ENCODE measurements around the gene ZNF71.

DNA sequence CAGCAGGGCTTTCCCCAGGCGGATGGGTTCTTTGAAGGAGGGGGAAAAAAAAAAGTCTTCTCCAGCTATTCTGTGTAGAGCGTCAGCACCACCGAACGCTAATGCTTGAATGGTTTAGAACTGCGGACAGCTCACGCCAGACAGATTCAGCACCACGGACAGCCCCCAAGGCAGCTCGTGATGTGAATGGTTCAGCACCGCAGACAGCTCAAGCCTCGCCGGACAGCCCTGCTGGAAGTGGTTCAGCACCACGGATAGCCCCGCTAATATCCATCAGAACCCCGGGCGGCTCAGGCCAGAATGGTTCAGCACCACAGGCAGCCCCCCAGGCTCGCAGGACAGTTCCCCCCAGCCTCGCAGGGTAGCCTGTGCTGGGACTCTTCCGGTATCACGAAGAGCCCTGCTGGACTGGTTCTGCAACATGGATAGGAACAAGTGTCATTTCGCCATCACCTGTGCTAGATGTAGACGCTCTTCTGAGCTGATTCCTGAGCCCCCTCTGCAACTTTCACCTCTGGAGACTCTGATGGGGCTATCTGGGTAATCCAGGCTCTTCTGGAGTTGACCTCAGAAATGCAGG, 43.0 kb downstream of the ZNF71 start:
- TF ChIP-seq CTCF (IDR thresholded peaks at IDR 0.05) = no peak
- TF ChIP-seq, protein P1, sequence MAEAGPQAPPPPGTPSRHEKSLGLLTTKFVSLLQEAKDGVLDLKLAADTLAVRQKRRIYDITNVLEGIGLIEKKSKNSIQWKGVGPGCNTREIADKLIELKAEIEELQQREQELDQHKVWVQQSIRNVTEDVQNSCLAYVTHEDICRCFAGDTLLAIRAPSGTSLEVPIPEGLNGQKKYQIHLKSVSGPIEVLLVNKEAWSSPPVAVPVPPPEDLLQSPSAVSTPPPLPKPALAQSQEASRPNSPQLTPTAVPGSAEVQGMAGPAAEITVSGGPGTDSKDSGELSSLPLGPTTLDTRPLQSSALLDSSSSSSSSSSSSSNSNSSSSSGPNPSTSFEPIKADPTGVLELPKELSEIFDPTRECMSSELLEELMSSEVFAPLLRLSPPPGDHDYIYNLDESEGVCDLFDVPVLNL (CRISPR knock-in tag; IDR thresholded peaks at IDR 0.05; ENCODE audit: borderline replicate concordance, low read depth) = peak; percentile 97
- peak; percentile 100 for TF ChIP-seq JUN (CRISPR knock-in tag; IDR thresholded peaks at IDR 0.05)
- TF ChIP-seq ZNF232 (CRISPR knock-in tag; IDR thresholded peaks at IDR 0.05) = peak; percentile 99
- peak; percentile 52 for TF ChIP-seq SP1 (CRISPR knock-in tag; conservative IDR thresholded peaks at IDR 0.05)
- peak; percentile 87 for TF ChIP-seq ZNF317 (CRISPR knock-in tag; IDR thresholded peaks at IDR 0.05; ENCODE audit: borderline replicate concordance, low read depth)
- peak; percentile 99 for TF ChIP-seq ESRRA (CRISPR knock-in tag; IDR thresholded peaks at IDR 0.05; ENCODE audit: borderline replicate concordance)
- TF ChIP-seq GABPB1 (CRISPR knock-in tag; IDR thresholded peaks at IDR 0.05) = peak; percentile 86
- peak; percentile 99 for TF ChIP-seq TEAD4 (CRISPR knock-in tag; IDR thresholded peaks at IDR 0.05)
- TF ChIP-seq ETV6 (CRISPR knock-in tag; IDR thresholded peaks at IDR 0.05) = peak; percentile 99
- TF ChIP-seq USF2 (CRISPR knock-in tag; IDR thresholded peaks at IDR 0.05) = peak; percentile 65

All from WTC11 (cell line).